Muscle layer of duodenum (tissue), 2 donors: ENCODE data around the gene SOX21.

Experiments used
- H3K27ac ChIP-seq: one replicate; pipeline ENCODE4 v1.7.0; 2013; ENCODE audit warnings: mild to moderate bottlenecking, low read length
- H3K27me3 ChIP-seq: one replicate; pipeline ENCODE4 v1.7.0; 2013; ENCODE audit warnings: low read depth, mild to moderate bottlenecking, control low read depth, low read length
- H3K36me3 ChIP-seq, 2 donors: one replicate each; pipeline ENCODE4 v1.7.0; 2013; ENCODE audit warnings: low read length in 2 of 2, control low read depth in 1 of 2, mild to moderate bottlenecking in 1 of 2; ENCODE audit not compliant: insufficient read depth in 2 of 2, control insufficient read depth in 1 of 2
- H3K4me1 ChIP-seq, 2 donors: one replicate each; pipeline ENCODE4 v1.7.0; 2013; ENCODE audit warnings: low read length in 2 of 2, mild to moderate bottlenecking in 2 of 2, control low read depth in 1 of 2, moderate library complexity in 1 of 2; ENCODE audit not compliant: insufficient read depth in 2 of 2, control insufficient read depth in 1 of 2
- H3K4me3 ChIP-seq, 2 donors: one replicate each; pipeline ENCODE4 v1.7.0; 2013; ENCODE audit warnings: low read length in 2 of 2, low read depth in 1 of 2, mild to moderate bottlenecking in 1 of 2
- H3K9me3 ChIP-seq, 2 donors: one replicate each; pipeline ENCODE4 v1.7.0; 2013; ENCODE audit warnings: low read length in 2 of 2, control low read depth in 1 of 2, mild to moderate bottlenecking in 1 of 2; ENCODE audit not compliant: control insufficient read depth in 1 of 2
- donor health status: healthy.

Gene SOX21

DNA sequence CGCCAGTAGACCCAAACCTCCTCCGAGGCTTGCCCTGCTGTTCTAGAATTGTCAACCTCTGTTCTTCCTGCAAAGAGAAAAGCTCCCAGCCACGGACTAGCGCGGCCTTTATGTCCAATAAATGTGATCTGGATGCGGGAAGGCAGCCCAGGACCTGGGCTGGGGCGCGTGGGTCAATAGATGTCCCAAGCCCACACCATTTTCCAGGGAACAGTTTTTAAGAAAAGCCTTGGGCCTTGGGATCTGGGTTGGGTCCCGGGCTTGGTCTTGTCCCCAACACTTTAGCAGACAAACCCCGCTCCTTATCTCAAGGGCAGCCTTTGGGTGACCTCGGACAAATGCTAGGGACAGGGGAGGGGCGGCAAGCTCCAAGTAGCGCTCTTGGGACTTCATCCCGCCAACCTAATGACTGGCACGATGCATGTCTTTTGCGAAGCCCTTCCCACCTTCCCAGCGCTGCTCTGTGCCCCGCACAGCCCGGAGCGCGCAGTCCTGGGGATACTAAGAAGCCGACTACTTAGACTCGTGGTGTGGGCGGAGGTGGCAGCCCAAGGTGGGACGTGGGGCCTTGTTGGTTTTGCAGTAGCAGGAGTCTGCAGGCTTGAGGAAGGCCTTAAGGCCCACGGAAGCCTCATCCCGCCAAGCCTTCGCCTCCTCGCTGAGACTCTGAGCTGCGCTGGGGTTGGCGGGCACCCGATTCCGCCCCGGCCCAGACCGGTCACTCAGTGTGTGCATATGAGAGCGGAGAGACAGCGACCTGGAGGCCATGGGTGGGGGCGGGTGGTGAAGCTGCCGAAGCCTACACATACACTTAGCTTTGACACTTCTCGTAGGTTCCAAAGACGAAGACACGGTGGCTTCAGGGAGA, 10.8 kb downstream of the SOX21 start:
- H3K27ac ChIP-seq = no peak overlapping the region
- H3K36me3 ChIP-seq = no peaks in the 10 kb centered on the region
- H3K4me3 ChIP-seq = no peak overlapping the region
- peaks cover 0 to 24% of the 10 kb centered on the region in 2 donors for H3K4me1 ChIP-seq
- no peaks in the 10 kb centered on the region for H3K9me3 ChIP-seq
- peaks cover 53% of the 10 kb centered on the region for H3K27me3 ChIP-seq

DNA sequence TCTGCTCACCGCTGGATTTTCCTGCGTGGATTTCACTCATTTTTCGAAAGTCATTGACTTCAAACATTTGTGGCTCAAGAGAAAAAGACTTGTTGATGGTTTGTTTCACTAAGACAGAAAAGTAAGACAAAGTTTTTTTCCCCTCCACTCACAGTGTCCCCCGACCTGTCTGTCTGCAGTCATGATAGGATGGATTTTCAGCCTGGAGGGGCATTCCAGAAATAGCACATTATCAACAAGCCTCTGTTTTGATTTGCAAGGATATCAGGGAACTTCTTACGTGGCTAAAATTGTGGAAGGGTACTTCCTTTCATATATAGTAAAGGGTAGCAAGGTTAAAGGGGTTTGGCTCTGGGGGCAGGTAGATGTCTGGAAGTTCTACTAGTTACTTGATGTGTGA, 11.8 kb downstream of the SOX21 start:
- Histone ChIP-seq H3K27ac (no peak overlapping the region), H3K27me3 (peaks cover 43% of the 10 kb centered on the region), H3K4me1 (peaks cover 0 to 14% of the 10 kb centered on the region in 2 donors), H3K36me3 (no peaks in the 10 kb centered on the region), H3K4me3 (no peak overlapping the region), H3K9me3 (no peaks in the 10 kb centered on the region)

DNA sequence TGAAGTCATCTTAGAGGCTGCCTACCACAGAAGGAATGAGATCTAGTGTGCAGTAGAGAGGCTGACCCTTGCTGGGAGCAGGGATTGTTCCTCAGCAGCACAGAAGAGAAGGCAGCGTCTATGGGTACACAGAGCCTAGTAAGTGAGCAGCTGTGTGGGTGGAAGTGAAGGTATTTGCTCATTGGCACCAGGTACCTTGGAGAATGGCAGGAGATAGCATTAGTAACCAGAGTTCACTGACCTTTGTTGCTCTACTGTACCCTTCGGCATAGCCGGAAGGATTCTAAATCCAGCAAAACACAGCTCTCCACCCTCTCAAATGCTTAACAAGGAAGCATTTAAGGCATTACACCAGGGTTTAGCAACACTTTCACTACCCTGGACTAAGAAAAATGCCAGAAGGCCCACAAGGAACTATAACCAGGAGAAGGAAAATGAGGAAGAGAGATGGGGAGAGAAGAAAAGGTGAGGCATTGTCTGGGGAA, 12.3 kb downstream of the SOX21 start:
- Histone ChIP-seq H3K4me3 (no peak overlapping the region), H3K27me3 (peaks cover 38% of the 10 kb centered on the region), H3K36me3 (no peaks in the 10 kb centered on the region), H3K9me3 (no peaks in the 10 kb centered on the region), H3K4me1 (peaks cover 0 to 14% of the 10 kb centered on the region in 2 donors), H3K27ac (no peak overlapping the region)

DNA sequence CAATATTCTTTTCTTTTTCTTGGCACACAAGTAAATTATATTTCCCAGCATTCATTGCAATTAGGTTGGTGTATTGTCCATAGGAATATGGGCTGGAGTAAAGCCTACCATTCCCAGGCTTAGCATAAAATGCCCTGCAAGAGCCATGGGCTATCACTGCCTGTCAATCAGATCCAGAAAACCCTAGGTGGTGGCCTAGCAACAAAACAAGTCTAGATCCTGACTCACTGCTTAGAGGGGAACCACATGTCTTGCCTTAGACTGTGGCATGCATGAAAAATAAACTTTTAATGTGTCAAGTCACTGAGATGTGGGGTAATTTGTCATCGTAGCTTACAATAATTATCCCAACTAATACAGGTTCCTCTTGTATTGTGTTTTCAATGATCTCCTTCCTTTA, 16.2 kb downstream of the SOX21 start:
- Histone ChIP-seq H3K4me3 (no peak overlapping the region), H3K27me3 (peaks cover 5% of the 10 kb centered on the region), H3K27ac (no peak overlapping the region)

DNA sequence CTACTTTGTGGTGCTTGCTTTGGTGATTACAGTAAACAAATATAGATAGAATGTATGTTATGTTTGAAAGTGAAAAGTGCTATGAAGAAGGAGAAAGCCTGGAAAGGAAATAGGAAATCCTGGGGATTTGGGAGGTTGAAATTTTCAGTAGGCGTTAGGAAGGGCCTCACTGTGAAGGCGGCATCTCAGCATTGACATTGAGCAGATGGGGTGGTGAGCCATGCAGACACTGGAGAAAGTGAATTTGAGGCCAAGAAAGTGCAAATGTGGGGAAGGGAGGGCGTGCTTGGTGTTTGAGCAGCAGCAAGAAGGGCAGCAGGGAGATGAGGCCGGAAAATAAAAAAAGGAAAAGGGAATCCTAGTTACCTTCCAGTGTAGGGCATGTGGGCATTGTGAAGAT, 20.3 kb downstream of the SOX21 start:
- Histone ChIP-seq H3K9me3 (no peaks in the 10 kb centered on the region), H3K27ac (no peak overlapping the region), H3K27me3 (peaks cover 4% of the 10 kb centered on the region), H3K36me3 (no peaks in the 10 kb centered on the region), H3K4me3 (no peak overlapping the region), H3K4me1 (no peaks in the 10 kb centered on the region)

More for the DNA sequence above, 16.2 kb downstream of the SOX21 start:
- H3K9me3 ChIP-seq = no peaks in the 10 kb centered on the region
- H3K4me1 ChIP-seq = no peaks in the 10 kb centered on the region
- H3K36me3 ChIP-seq = no peaks in the 10 kb centered on the region

DNA sequence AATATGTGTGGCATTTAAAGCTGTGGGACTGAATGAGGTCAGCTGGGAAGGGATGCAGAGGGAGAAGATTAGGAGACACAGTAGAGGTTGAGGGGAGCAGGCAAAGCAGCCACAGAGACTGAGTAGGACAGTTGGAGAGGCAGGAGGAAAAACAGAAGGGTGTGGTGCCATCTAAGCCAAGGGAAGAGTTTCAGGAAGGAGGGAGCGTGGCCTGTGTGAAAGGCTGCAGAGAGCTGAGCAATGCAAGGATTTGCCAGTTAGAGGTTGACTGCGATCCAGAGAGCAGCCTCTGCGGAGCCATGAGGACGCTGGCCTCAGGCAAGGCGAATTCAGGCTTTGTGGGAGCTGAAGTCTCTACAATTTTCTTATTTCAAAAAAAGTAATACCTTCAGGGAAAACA, 28.9 kb downstream of the SOX21 start:
- Histone ChIP-seq H3K27me3 (no peaks in the 10 kb centered on the region), H3K36me3 (no peaks in the 10 kb centered on the region), H3K4me3 (no peak overlapping the region), H3K27ac (no peak overlapping the region), H3K9me3 (no peaks in the 10 kb centered on the region), H3K4me1 (no peaks in the 10 kb centered on the region)

DNA sequence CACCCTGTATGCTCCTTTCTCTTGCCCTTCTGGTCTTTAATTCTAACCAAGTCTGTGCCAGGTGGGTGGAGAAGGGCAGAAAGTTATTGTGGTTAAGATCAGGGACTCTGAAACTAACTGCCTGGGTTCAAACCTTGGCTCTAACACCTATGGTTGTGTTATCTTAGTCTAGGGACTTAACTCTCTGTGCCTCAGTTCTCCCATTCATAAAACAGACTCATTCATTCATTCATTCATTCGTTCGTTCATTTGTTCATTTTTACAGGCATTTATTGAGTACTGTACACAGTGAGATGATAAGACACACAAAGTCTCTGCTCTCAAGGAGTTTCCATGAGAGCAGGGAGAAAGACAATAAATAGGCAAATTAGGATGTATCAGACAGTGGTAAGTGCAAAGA, 30.1 kb downstream of the SOX21 start:
- H3K4me1 ChIP-seq = no peaks in the 10 kb centered on the region
- H3K9me3 ChIP-seq = no peaks in the 10 kb centered on the region
- H3K27me3 ChIP-seq = no peaks in the 10 kb centered on the region
- H3K27ac ChIP-seq = no peak overlapping the region
- H3K4me3 ChIP-seq = no peak overlapping the region
- H3K36me3 ChIP-seq = no peaks in the 10 kb centered on the region

DNA sequence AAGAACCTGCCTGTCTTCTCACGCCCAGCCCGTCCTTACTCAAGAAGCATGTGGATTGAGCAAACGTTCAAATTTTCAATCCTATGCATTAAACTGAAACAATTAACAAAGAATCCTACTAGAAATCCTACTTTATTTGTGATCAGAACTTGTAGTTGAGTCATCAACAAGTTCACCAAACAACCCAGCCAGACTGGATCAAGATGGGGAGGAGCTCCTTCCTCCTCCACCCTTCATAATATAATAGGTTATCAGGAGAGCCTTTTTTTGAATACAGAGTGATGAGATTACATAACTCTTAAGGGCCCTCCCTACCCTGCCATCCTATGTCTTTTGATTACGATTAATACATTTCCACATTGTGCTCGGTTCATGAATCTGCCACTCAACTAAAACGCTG, 32.7 kb downstream of the SOX21 start:
- H3K9me3 ChIP-seq = no peaks in the 10 kb centered on the region
- H3K36me3 ChIP-seq = no peaks in the 10 kb centered on the region
- no peaks in the 10 kb centered on the region for H3K4me1 ChIP-seq
- H3K27ac ChIP-seq = no peak overlapping the region
- no peaks in the 10 kb centered on the region for H3K27me3 ChIP-seq
- H3K4me3 ChIP-seq = no peak overlapping the region

DNA sequence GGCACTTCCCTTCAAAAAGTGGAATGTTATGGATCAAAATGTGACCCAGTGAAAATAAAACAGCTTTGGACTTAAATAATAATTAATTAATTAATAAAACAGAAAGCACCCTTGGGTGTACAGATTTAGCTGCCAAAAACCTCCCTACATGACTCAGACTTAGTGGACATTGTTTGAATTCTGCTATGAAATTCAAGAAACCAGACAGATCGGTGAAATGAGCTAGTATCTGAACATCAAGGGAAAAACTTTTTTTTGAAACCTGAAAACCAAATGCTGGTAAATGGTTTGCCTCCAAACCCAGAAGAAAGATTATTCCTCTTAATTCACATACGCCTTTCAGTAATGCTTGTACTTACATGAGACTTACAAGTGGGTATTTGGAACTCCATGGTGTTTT, 33.5 kb downstream of the SOX21 start:
- Histone ChIP-seq H3K27ac (no peak overlapping the region), H3K4me3 (no peak overlapping the region), H3K27me3 (no peaks in the 10 kb centered on the region), H3K4me1 (no peaks in the 10 kb centered on the region), H3K9me3 (no peaks in the 10 kb centered on the region), H3K36me3 (no peaks in the 10 kb centered on the region)

DNA sequence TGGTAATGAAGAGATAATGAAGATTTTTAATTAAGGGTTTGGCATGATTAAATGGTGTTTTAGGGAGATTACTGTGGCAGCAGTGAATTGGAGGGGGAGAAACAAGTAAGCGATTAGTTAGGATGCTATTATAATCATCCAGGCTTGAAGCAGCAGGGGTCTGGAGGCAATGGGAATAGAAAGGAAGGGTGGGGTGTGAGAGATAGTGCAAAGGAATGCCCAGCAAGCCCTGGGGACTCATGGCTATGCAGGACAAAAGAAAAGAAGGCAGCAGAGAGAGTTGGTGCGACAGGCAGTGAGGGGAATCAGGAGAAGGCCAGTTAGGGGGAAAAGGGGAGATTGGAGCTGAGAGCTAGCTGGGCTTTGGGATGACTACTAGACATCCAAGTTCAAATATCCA, 34.5 kb downstream of the SOX21 start:
- Histone ChIP-seq H3K27ac (no peak overlapping the region), H3K36me3 (no peaks in the 10 kb centered on the region), H3K4me3 (no peak overlapping the region), H3K4me1 (no peaks in the 10 kb centered on the region), H3K9me3 (no peaks in the 10 kb centered on the region), H3K27me3 (no peaks in the 10 kb centered on the region)

DNA sequence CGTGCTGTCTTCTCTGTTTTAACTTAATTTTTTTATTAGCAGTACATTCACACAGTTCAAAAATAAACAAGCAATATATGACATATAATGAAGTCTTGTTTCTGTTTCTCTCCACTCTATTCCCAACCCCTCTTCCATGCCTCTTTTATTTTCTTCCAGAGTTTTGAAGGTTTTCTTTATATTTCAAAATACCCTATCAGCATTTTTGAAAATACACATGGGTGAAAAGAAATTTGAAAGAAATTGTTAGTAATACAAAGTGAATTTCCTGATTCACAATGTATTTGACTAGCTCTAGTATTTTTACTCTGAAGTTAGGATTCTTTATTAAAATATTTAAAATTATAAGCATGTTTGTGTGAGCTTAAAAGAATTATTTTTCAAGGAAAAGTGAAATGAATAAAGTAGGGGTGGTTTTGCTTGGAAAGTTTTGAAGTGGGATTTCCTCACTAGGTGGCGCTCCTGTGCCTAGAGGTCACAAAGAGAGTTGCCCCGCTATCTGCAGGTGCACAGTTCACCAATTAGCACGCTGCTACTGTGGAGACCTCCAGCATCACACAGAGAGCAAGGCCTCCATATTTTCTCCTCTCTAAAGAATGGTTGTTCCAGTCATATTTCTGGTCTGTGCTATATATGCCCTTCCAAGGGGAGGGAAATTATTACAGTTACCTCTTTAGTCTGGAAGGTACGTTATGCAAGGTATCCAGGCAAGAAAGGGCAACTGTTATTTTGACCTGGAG, 37.6 kb downstream of the SOX21 start:
- H3K27ac ChIP-seq = no peak overlapping the region
- no peaks in the 10 kb centered on the region for H3K27me3 ChIP-seq
- no peaks in the 10 kb centered on the region for H3K4me1 ChIP-seq
- H3K36me3 ChIP-seq = no peaks in the 10 kb centered on the region
- no peaks in the 10 kb centered on the region for H3K9me3 ChIP-seq
- no peak overlapping the region for H3K4me3 ChIP-seq
